DND-41 (cell line): ENCODE measurements around the gene CELF1.
A peak's percentile ranks its signal among the peaks of the same experiment; 100 is the strongest.

Experiments used
- ATAC-seq: fragments of 200-7000 bp; cut with Tn5 transposase; 3 replicates; pipeline ENCODE4 v1.9.1; 2021; ENCODE audit warnings: low read depth; ENCODE audit not compliant: insufficient read depth
- DNase-seq: peaks from one replicate; pipeline ENCODE4 v3.0.0-alpha.2; 2020
- H2AFZ ChIP-seq: 2 replicates; pipeline ENCODE4 v1.6.0; 2012; ENCODE audit warnings: low read depth, low read length
- H3K27ac ChIP-seq: 2 replicates; pipeline ENCODE4 v1.5.1; 2012; ENCODE audit warnings: low read length, inconsistent platforms
- H3K27me3 ChIP-seq: fragments of 200-600 bp; sonication (generic); 2 replicates; pipeline ENCODE4 v1.6.0; 2012; ENCODE audit warnings: low read length, mild to moderate bottlenecking, inconsistent platforms; ENCODE audit not compliant: insufficient read depth, poor library complexity
- H3K36me3 ChIP-seq: 2 replicates; pipeline ENCODE4 v1.5.1; 2012; ENCODE audit warnings: low read length, inconsistent platforms; ENCODE audit not compliant: insufficient read depth
- H3K4me1 ChIP-seq: 2 replicates; pipeline ENCODE4 v1.5.1; 2012; ENCODE audit warnings: mild to moderate bottlenecking, low read length; ENCODE audit not compliant: insufficient read depth
- H3K4me2 ChIP-seq: 2 replicates; pipeline ENCODE4 v1.6.0; 2012; ENCODE audit warnings: mild to moderate bottlenecking, moderate library complexity, low read length, inconsistent platforms; ENCODE audit not compliant: insufficient read depth
- H3K4me3 ChIP-seq, 2 experiments: fragments of 200-600 bp in 1 of 2; shearing (Covaris generic) in 1 of 2; 2 replicates each; pipeline ENCODE4 v1.5.1; 2012 to 2016; ENCODE audit warnings: inconsistent platforms in 2 of 2, low read length in 2 of 2, mild to moderate bottlenecking in 2 of 2, low read depth in 1 of 2, moderate library complexity in 1 of 2
- H3K79me2 ChIP-seq: 2 replicates; pipeline ENCODE4 v1.6.0; 2012; ENCODE audit warnings: low read length, inconsistent platforms; ENCODE audit not compliant: insufficient read depth
- H3K9ac ChIP-seq: 2 replicates; pipeline ENCODE4 v1.6.0; 2012; ENCODE audit warnings: low read depth, mild to moderate bottlenecking, inconsistent platforms, low read length, moderate library complexity
- H3K9me3 ChIP-seq: 2 replicates; pipeline ENCODE4 v1.5.1; 2012; ENCODE audit warnings: low read length, moderate library complexity, mild to moderate bottlenecking, inconsistent platforms; ENCODE audit not compliant: insufficient read depth, severe bottlenecking
- H4K20me1 ChIP-seq: 2 replicates; pipeline ENCODE4 v1.6.0; 2012; ENCODE audit warnings: low read length; ENCODE audit not compliant: insufficient read depth
- EZH2 ChIP-seq: IDR thresholded peaks from 3 replicates; pipeline ENCODE4 v1.6.1; 2012; ENCODE audit warnings: borderline replicate concordance, low read depth, mild to moderate bottlenecking, moderate library complexity, low read length, inconsistent platforms; ENCODE audit not compliant: severe bottlenecking
- TF ChIP-seq, protein P1 (sequence below): IDR thresholded peaks from 2 replicates; pipeline ENCODE4 v1.5.1; 2012; ENCODE audit warnings: borderline replicate concordance, low read length, moderate library complexity, mild to moderate bottlenecking; ENCODE audit not compliant: poor library complexity, severe bottlenecking; ENCODE audit errors: extremely low read depth

The CELF1 gene

DNA sequence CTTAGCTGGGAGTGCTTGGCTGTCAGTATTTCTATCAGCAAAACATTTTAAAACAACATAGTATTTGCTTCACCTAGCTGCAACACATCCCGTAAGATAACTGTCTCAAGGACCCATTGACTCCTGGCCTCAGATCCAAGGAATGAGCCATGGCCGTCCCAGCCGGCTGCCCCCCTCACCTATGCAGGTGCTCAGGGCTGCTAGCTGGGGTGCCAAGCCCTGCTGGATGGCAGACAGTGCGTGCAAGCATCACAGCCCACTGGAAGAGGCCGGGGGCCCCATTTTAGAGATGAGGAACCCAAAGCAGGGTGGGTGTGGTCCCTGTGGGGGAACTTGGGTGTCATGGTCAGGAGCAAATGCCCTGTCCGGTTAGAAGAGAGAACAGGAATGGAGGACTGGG lies 135.2 kb downstream of the CELF1 start:
- DNase-seq (no peak), ATAC-seq (no peak)
- Histone ChIP-seq H3K4me2 (no peak overlapping the region), H3K9me3 (no peaks in the 10 kb centered on the region), H3K4me1 (peaks cover 2% of the 10 kb centered on the region), H3K4me3 (no peak overlapping the region), H3K27me3 (no peaks in the 10 kb centered on the region), H3K9ac (no peak overlapping the region), H3K36me3 (peaks cover 83% of the 10 kb centered on the region), H2AFZ (no peak overlapping the region), H4K20me1 (peaks cover 6% of the 10 kb centered on the region; the same call in 1 of the 2 replicates), H3K79me2 (peaks cover 5% of the 10 kb centered on the region; the same call in 1 of the 2 replicates), H3K27ac (no peak overlapping the region)
- TF ChIP-seq, protein P1, sequence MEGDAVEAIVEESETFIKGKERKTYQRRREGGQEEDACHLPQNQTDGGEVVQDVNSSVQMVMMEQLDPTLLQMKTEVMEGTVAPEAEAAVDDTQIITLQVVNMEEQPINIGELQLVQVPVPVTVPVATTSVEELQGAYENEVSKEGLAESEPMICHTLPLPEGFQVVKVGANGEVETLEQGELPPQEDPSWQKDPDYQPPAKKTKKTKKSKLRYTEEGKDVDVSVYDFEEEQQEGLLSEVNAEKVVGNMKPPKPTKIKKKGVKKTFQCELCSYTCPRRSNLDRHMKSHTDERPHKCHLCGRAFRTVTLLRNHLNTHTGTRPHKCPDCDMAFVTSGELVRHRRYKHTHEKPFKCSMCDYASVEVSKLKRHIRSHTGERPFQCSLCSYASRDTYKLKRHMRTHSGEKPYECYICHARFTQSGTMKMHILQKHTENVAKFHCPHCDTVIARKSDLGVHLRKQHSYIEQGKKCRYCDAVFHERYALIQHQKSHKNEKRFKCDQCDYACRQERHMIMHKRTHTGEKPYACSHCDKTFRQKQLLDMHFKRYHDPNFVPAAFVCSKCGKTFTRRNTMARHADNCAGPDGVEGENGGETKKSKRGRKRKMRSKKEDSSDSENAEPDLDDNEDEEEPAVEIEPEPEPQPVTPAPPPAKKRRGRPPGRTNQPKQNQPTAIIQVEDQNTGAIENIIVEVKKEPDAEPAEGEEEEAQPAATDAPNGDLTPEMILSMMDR: no peak
- TF ChIP-seq EZH2: no peak

GRCh38 chr11:47415949-47416472 lies 136.9 kb downstream of the CELF1 start:
- H3K79me2 ChIP-seq: no peaks in the 10 kb centered on the region
- H3K4me1 ChIP-seq: no peaks in the 10 kb centered on the region
- TF ChIP-seq EZH2: no peak
- TF ChIP-seq, protein P1: no peak
- H3K27me3 ChIP-seq: no peaks in the 10 kb centered on the region
- no peak overlapping the region for H3K4me2 ChIP-seq
- DNase-seq: no peak
- no peak overlapping the region for H3K4me3 ChIP-seq
- no peak overlapping the region for H3K9ac ChIP-seq
- H3K36me3 ChIP-seq: peaks cover 72% of the 10 kb centered on the region
- H3K9me3 ChIP-seq: no peaks in the 10 kb centered on the region
- no peaks in the 10 kb centered on the region; the same call in 1 of the 2 replicates for H4K20me1 ChIP-seq
- H2AFZ ChIP-seq: no peak overlapping the region
- H3K27ac ChIP-seq: no peak overlapping the region
- peak; percentile 15 for ATAC-seq
